Midbrain (tissue), 1 donor: ENCODE results near the gene HLCS.

ENCODE experiments used
- DNase-seq: peaks from one replicate; lab custom pipeline; 2025; lab: John Stamatoyannopoulos, UW

HLCS gene

DNA sequence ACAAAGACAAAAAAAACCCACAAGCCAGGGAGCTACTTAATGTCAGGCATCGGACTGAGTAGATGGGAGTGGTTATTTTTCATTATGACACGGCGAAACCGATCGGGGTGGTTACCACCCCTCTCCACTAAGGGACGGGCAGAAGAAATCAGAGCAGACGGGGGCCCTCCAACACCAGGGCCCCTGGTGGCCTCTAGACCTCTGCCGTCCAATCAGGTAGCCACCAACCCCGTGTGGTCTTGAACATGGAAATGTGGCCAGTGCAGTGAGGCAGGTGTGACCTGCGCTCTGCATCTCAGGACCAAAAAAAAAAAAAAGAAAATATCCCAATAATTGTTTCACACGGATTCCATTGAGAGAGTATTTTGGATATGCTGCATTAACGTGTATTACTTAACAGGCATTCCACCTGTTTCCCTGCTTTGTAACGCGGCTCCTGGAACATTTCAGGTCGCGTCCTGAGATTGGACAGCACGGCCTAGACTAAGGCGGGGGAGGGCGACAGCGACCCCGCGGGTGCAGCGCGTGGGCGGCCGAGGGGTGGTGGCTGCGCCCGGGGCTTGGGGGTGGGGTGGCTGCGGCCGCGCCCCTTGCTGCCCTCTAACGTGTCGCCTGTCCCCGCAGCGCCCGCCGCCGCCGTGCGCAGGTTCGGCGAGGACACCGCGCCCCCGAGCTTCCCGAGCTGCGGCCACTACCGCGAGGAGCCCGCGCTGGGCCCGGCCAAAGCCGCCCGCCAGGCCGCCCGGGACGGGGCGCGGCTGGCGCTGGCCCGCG, 219.2 kb downstream of the HLCS start:
- DNase-seq, result no peak

DNA sequence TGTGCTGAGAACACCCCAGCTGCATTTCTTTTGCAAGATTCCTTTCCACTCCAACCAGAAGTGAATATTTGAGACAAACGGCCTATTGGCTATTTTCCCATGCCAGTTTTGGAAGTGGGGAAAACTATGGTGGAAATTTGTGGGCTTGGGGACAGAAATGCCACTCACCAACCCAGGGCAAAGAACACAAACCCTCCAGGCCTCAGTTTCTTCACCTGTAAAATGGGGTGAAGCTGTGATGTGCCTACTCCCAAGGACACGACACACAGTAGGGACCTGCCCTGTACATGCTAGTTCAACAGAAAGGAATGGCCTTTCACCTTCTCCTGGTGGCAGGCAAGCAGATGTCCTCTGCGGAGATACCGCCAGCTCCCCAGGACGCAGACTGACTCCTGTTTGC, 221.0 kb downstream of the HLCS start:
- no peak for DNase-seq

DNA sequence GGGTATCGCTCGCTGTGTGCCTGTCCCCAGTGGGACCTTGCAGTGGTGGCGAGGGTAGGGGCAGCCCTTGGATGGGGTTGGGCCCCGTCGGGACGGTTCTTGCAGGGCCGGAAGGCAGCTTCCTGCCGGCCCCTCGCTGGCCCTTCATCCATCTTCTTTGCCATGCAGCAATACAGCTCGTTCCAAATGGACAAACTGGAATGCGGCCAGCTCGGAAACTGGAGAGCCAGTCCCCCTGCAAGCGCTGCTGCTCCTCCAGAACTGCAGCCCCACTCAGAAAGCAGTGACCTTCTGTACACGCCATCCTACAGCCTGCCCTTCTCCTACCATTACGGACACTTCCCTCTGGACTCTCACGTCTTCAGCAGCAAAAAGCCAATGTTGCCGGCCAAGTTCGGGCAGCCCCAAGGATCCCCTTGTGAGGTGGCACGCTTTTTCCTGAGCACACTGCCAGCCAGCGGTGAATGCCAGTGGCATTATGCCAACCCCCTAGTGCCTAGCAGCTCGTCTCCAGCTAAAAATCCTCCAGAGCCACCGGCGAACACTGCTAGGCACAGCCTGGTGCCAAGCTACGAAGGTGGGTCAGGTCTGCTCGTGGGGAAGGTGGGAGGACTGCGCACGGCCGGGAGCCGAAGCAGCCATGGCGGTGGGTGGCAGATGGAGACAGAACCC, 221.8 kb downstream of the HLCS start:
- no peak for DNase-seq

DNA sequence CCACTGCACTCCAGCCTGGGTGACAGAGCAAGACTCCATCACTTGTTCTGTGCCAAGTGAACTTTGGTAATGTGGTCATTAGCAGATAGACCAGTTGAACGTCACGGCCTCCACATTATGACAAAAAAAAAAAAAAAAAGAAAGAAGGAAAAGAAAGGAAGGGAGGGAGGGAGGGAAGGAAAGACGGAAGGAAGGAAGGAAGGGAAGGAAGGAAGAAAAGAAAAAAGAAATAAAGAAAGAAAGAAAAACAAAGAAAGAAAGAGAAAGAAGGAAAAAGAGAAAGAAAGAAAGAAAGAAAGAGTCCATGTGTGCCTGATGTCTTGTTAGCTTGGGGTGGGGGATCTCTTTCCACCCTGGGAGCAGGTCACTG, 222.3 kb downstream of the HLCS start:
- no peak for DNase-seq

DNA sequence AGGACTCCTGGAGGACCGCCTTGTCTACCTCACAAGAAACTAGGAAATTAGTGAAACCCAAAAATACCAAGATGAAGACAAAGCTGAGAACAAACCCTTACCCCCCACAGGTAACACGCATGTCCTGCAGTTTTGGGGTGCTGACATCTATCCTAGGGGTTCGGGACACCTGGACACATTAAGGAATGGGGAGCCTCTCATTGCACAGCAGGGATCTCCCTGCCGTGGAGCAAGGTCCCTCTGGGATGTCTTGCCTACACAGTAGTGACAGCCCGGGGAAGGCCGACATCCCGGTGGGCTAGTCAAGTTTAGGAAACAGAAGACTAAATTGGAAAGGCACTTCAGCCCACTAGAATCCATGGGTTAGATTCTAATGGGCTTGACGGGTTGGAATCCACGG, 223.0 kb downstream of the HLCS start:
- no peak for DNase-seq

DNA sequence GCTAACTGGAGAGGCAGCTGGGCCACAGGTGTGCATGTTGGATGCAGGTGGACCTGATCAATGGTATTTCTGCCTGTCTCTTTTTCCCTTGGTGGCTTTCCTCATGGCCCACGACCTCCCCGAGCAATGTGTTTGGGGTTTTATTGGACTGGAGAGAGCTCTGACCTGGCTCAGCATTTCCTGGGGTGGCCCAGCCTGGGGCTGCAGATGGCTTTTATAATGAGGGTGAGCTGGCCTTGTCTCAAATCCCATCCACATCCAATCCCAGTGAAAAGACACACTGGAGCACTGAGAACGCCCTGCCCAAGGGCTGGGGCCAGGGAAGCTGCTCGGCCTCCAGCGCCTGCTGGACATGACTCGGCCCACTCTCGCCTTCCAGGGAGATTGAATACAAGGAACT, 223.5 kb downstream of the HLCS start:
- no peak for DNase-seq

DNA sequence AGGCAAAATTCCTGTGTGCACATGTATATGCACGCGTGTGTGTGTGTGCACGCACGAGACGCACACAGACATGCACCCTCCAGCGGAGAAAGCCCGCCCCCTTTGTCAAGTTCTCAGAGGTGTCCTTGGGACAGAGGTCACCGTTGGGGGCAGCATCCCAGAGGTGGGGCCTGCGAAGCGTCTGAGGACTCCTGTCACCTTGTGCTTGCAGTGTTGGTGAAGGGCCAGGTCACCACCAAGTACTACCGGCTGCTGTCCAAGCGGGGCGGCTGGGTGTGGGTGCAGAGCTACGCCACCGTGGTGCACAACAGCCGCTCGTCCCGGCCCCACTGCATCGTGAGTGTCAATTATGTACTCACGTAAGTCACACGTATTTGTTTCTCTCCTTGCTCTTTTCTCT, 225.0 kb downstream of the HLCS start:
- DNase-seq, result no peak

DNA sequence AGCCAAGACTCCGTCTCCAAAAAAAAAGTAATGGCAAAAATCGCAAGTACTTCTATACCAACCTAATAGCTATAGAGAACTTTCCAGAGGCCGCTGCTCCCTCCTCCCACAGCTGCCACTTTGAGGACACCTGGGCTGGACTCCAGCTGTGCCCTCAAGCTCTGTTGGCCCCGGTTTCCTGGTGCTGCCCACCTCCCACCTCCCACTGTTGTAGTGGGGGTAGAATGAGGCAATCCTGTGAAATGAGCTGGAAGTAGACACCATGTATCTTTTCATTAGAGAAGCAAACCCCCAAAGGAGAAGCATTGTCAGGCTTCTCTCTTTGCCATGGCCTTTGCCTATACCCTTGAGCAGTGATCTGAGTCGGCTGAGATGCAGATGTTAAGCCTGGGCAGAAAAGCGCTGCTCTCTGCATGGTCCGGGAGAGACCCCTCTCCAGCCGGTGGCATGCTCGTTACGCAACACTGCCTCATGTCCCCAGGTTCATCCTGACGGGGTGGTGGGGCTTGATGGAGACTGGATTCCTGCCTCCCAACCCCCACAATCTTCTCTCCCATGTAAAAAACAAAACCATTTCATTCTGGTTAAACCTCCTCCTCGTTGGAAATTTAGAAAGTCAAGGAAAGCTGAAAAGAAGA, 227.9 kb downstream of the HLCS start:
- no peak for DNase-seq

DNA sequence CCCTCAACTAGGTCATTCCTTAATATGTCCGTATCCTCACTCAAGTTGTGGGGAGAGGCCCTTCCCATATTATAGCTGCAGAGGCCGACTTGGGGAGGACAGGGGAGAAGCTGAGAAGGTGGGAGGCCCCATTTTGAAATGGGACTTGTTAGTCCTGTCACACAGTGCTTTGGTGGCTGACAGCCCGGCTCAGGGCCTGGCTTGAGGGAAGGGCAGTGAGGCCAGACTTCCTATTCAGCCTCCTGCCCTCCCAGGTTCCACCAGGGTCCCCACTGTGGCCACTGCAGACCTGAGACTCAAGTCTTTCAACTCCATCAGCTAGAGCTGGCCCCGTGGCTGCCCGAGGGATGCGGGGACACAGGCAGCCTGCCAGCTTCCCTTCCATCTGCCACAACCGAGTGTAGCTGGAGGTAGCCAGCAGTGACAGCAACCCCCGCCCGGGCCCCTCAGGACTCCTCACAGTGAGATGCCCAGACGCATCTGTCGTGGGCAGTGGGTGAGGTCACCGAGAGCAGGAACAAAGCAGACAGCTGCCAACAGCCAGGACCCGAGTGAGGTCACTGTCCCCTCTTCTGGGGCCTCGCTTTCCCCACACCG, 230.6 kb downstream of the HLCS start:
- DNase-seq, result no peak

DNA sequence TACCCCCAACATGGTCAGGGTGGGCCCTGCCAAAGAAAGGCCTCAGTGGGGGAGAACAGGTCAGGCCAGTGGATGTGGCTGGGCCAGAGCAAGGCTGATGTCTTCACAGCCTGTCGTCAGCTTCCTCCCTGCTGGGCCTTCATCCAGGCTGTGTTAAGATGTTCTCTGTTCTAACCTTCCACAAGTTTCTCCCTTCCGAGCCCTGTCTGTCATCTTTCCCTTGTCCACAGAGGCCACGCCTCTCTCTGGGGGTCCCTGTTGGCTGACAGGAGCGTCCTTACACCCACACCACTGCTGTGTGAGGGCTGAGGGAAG, 231.3 kb downstream of the HLCS start:
- no peak for DNase-seq

DNA sequence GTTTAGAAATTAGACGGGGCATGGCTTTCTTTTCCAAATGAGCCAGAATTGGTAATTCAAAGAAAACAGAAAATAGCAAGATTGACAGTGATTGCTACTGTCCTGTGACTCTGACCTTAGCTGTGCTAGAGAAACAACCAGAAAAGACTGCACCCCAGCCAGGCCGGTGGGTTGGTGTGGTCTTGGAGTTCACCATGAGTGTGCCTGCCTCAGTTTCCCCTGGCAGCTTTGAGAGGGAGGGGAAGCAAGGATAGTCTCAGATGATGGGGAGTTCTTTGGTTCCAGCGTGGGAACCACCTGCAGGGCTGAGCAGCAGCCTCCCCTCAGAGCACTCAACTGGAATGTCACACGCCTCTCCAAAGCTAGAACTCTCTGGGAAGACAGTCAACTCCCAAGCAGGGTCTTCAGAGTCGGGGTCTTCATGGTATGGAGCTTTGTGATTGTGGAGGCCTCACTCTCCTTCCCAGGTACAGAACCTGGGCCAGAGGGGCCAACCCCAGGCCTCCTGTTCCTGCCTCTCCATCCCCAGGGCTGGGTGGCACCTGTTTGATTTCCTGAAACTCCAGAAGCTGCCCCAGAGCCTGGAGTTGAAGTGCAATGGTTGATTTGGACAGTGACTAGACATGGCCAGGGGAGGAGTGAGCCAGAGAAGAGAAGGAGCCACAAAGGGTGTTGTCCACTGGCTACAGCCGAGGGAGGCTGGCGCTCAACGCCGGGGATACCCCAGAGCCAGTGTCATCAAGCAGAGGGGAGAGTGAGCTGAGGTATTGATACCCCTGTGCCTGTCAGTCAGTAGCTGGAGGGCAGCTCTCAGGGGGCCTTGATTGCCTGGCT, 231.9 kb downstream of the HLCS start:
- no peak for DNase-seq

DNA sequence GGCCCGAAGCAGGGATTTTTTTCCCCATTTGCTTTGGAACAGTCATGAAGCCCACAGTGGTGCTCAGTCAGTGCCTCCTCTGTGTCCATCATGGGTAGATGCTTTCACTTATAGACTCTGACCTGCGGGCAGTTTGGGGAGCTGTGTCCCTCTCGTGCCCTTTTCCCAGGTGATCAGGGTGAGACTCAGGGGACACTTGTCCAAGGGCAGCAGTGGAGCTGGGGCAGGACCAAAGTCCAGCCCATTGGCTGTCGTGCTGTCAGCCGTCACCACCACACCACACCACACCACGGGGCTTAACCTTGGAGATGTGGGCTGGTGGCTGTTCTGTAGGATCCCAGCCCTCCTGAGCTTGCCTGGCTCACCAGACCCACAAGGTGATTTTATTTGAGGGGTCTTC, 232.6 kb downstream of the HLCS start:
- DNase-seq, result no peak

DNA sequence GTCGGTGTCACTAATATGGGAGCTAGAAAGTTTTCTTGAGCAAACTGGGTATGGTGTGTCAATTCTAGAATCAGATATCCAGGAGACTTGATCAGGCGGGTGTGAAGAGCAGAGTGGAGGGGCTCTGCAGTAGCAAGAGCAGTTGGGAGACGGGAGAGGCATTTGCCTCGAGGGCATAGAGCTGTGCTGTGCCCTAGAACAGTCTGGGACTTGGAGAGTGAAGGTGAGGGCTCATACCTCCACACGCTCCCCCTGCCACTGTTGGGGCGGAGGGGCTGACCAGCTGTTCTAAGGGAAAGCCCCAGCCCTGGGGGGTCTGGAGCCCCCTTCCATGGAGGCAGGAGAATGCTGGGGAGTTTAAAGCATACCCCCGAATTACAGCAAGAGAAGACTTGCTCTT, 233.7 kb downstream of the HLCS start:
- no peak for DNase-seq

DNA sequence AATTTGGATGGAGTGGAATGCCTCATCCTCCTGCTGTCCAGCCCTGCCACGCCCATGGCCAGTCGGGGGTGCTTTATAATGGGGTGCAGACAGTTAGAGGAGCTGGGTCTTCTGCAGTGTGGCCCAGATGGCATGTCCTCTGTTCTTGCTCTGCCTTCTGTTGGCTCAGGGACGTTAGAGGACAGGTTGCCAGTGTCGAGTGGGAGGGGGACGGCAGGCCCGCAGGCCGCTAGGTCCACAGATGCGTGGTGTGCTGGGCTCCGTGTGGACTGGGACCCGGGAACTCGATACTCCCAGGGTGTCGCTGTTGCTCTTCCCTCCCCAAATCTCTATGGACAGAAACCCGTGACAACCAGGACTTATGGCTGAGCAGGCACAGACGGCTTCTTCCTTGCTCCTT, 234.3 kb downstream of the HLCS start:
- no peak for DNase-seq

DNA sequence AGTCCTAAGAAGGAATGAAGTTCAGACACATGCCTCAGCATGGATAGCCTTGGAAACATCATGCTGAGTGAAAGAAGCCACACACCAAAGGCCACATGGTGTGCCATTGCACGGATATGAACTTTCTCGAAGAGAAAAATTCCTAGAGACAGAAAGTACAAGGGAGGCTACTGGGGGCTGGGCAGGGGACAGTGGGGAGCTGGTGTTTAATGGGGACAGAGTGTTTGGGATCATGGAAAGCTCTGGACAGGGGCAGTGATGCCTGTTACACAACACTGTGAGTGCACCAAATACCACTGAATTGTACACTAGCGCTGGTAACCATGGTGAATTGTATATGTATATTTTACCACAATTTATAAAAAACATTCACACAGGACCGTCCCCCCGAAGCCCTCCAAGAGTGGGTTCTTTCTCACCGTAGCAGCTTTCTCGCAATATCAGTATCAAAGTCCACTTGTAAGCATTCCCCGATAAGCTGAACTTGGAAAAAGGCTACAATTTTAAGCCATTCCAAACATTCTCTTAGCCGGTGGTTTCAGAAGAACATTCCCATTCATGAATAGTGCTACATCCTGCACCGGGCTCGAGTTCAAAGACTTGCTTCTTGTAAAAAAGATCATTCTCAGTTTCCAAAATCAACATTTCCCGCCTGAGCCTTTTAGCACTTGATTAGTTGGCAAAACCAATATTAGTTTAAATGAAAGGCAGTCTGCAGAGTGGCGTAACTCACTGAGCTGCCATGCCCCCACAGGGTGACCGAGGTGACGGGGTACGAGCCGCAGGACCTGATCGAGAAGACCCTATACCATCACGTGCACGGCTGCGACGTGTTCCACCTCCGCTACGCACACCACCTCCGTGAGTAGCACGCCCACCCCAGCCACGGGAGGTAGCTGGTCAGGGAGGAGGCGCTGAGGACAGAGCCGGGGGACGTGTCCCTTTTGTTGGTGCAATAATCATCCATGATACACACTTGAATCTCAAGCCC, 235.9 kb downstream of the HLCS start:
- DNase-seq, result no peak

DNA sequence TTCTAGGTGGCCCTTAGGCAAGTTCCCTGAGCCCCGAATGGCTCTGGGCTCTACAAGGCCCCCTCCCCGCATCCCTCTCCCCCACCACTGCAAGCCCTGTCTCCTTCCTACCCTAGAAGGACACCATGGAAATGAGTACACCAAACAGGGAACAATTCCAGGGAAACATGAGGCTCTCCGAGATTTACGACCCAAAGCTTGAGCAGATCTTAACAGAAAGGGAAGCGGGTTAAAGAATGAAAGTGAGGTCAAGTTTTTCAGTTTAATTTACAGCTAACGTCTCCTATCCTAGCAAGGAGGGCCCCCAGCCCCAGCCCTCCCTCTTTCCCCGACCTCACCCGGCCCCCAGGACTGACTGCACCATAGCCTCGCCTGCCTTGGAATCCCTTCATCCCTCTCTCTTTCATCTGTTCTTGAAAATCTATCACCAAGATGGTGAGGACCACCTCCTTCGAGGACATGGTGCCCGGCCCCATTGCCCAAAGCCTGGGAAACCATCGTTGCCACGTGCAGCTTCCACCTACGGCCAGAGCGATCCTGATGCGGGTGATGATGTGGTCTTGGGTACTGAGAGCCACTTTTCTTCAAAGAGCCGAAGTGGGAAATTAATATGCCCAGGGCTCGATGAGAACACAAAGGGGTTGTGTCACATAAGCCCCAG, 237.0 kb downstream of the HLCS start:
- DNase-seq, result no peak

DNA sequence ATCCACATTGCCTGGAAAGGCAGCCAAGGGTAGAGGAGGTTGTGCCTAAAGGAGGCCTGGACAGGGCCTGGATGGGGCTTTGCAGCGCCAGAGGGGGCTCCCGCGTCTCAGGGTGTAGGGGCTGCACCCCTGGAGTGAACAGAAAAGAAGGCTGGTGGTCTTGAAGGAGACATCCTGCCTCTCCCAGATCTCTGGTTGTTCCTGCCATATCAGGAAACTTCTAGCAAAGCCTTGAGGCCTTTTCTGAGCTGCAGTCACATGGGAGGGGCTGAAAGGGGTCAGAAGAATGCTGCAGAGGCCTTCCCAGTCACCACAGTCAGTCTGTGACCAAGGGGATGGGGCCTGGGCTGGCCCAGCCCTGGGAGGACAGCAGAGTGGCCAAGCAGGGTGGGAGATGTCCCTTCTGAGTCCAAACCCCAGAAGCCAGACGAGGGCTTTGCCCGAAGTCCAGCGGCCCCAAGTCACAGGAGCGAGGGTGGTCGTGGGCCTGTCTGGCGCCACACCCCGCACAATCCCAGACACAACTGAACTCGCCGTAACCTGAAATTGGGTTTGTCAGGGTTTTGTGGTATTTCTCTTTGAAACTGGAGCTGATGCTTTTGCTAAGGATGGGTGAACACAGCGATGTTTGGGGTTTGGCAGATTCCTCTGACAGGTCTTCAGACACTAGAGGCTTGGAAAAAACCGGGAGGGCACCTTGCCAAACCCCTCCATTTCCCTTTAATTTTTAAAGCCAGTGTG, 237.9 kb downstream of the HLCS start:
- DNase-seq, result no peak

DNA sequence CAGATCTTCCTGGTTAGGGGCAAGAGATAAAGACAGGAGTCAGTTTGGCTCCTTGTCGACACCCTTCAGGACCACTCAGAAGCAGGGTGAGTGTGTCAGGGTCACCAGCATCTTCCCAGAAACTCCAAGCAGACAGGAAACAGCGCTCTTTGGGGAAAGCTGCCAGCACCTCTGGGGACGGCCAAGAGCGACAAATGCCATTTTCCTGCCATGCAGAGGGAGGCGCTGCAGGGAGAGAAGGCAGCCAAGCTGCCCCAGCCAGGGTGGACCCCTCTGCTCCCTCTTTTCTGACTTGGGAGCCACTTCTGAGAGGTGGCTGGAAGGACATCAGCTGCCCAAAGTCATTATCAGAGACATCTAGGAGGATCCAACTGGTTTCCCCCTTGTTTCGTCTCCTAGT, 238.6 kb downstream of the HLCS start:
- no peak for DNase-seq

DNA sequence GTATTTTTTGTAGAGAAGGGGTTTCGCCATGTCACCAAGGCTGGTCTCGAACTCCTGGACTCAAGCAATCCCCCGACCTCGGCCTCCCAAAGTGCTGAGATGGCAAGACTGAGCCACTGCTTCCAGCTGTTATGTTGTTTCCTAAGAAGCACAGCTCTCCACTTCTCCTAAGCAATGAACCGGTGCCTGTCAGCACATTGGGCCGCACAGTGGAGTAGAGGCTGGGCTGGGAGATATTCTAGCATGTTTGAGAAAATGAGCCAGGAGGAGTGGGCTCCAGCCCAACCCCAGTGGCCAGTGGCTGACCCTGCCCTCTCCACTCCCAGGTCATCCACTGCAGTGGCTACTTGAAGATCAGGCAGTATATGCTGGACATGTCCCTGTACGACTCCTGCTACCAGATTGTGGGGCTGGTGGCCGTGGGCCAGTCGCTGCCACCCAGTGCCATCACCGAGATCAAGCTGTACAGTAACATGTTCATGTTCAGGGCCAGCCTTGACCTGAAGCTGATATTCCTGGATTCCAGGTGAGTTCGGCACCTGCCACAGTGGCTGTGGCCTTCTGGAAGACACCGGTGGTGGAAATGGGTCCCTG, 240.6 kb downstream of the HLCS start:
- DNase-seq, result no peak
